Neural progenitor cell (in vitro differentiated cells): Measurements from ENCODE around the gene PROZ. TPM values are rescaled to one million over a fixed set of nuclear protein-coding genes. Genes with fewer than 3 reads are reported as not detected.

ENCODE experiments used
- DNase-seq: peaks from one replicate; pipeline ENCODE4 v3.0.0-alpha.2; 2016; ENCODE audit warnings: low spot score
- H2AFZ ChIP-seq: fragments of 200-600 bp; sonication (generic); replicated peaks from 2 replicates; pipeline ENCODE4 v1.6.1; 2016; ENCODE audit warnings: antibody characterized with exemption
- H3F3A ChIP-seq: fragments of 200-600 bp; sonication (generic); 2 replicates; pipeline ENCODE4 v1.6.1; 2016; ENCODE audit warnings: antibody characterized with exemption, low read depth
- H3K27ac ChIP-seq: fragments of 200-600 bp; sonication (generic); 2 replicates; pipeline ENCODE4 v1.5.1; 2016; ENCODE audit warnings: mild to moderate bottlenecking
- H3K27me3 ChIP-seq: fragments of 200-600 bp; sonication (generic); 2 replicates; pipeline ENCODE4 v1.6.1; 2016; ENCODE audit warnings: mild to moderate bottlenecking, moderate library complexity
- H3K36me3 ChIP-seq: fragments of 200-600 bp; sonication (generic); 2 replicates; pipeline ENCODE4 v1.5.1; 2016
- H3K4me1 ChIP-seq: fragments of 200-600 bp; sonication (generic); 2 replicates; pipeline ENCODE4 v1.6.1; 2016; ENCODE audit warnings: mixed run types
- H3K4me2 ChIP-seq: fragments of 200-600 bp; sonication (generic); 2 replicates; pipeline ENCODE4 v1.6.1; 2016
- H3K4me3 ChIP-seq: fragments of 200-600 bp; sonication (generic); 2 replicates; pipeline ENCODE4 v1.5.1; 2016
- H3K79me2 ChIP-seq: fragments of 200-600 bp; sonication (generic); 2 replicates; pipeline ENCODE4 v1.6.1; 2016; ENCODE audit warnings: low read depth
- H3K9ac ChIP-seq: fragments of 200-600 bp; sonication (generic); 2 replicates; pipeline ENCODE4 v1.6.1; 2016
- H3K9me3 ChIP-seq: fragments of 200-600 bp; sonication (generic); 2 replicates; pipeline ENCODE4 v1.5.1; 2016; ENCODE audit warnings: low read depth
- H4K20me1 ChIP-seq: fragments of 200-600 bp; sonication (generic); 2 replicates; pipeline ENCODE4 v1.6.1; 2016; ENCODE audit warnings: low read depth
- H3K27ac Mint-ChIP-seq: 3 replicates; pipeline ENCODE4 v1.8.0; 2021; ENCODE audit warnings: mixed read lengths
- H3K27me3 Mint-ChIP-seq: 2 replicates; pipeline ENCODE4 v1.8.0; 2022; ENCODE audit warnings: low read depth, mild to moderate bottlenecking, inconsistent platforms, moderate library complexity, mixed read lengths; ENCODE audit not compliant: insufficient read depth
- H3K36me3 Mint-ChIP-seq: 3 replicates; pipeline ENCODE4 v1.8.0; 2021; ENCODE audit warnings: mixed read lengths
- H3K4me1 Mint-ChIP-seq: 3 replicates; pipeline ENCODE4 v1.8.0; 2021; ENCODE audit warnings: mixed read lengths
- H3K4me3 Mint-ChIP-seq: 3 replicates; pipeline ENCODE4 v1.8.0; 2021; ENCODE audit warnings: mild to moderate bottlenecking, moderate library complexity, mixed read lengths
- H3K9me3 Mint-ChIP-seq: 3 replicates; pipeline ENCODE4 v1.8.0; 2020; ENCODE audit warnings: mixed read lengths
- CTCF ChIP-seq: fragments of 200-600 bp; sonication (generic); IDR thresholded peaks from 2 replicates; pipeline ENCODE4 v1.5.1; 2017; ENCODE audit warnings: antibody characterized with exemption, mild to moderate bottlenecking
- EZH2 ChIP-seq: fragments of 200-600 bp; sonication (generic); IDR thresholded peaks from 2 replicates; pipeline ENCODE4 v1.6.1; 2017; ENCODE audit warnings: antibody characterized with exemption, mild to moderate bottlenecking, moderate library complexity
- EZH2phosphoT487 ChIP-seq: fragments of 200-600 bp; sonication (generic); IDR thresholded peaks from 2 replicates; pipeline ENCODE4 v1.6.1; 2017; ENCODE audit warnings: antibody characterized with exemption
- total RNA-seq: library from RNA; depleted of rRNA; stranded (reverse); fragments of >200 nt; gene quantifications from 2 replicates; pipeline ENCODE4 v1.2.3, GENCODE V29; 2015; ENCODE audit warnings: low replicate concordance

The PROZ gene
- total RNA-seq, 1 donor from 2014 or later = not detected

- H3K36me3 ChIP-seq = peaks cover 6% of the 10 kb centered on the region
- no peaks in the 10 kb centered on the region for H3K27me3 Mint-ChIP-seq
- H3F3A ChIP-seq = peaks cover 17% of the 10 kb centered on the region
- no peaks in the 10 kb centered on the region for H3K9me3 ChIP-seq
- H3K27me3 ChIP-seq = no peaks in the 10 kb centered on the region
- no peaks in the 10 kb centered on the region for H3K79me2 ChIP-seq
- no peak overlapping the region for H3K27ac Mint-ChIP-seq
- TF ChIP-seq CTCF = no peak
- no peak for TF ChIP-seq EZH2
- TF ChIP-seq EZH2phosphoT487 = no peak
- no peak overlapping the region for H3K9ac ChIP-seq
- peaks cover 15% of the 10 kb centered on the region for H4K20me1 ChIP-seq
- peaks cover 15% of the 10 kb centered on the region for H3K4me1 Mint-ChIP-seq
- DNase-seq = no peak
- no peaks in the 10 kb centered on the region for H3K9me3 Mint-ChIP-seq
- no peak overlapping the region for H3K27ac ChIP-seq
- no peak overlapping the region for H3K4me3 Mint-ChIP-seq
- peaks cover 38% of the 10 kb centered on the region for H3K36me3 Mint-ChIP-seq
- no peak overlapping the region for H2AFZ ChIP-seq
- peaks cover 12% of the 10 kb centered on the region for H3K4me1 ChIP-seq
- no peak overlapping the region for H3K4me2 ChIP-seq
- H3K4me3 ChIP-seq = no peak overlapping the region
These were observed 26.4 kb downstream of the PROZ start for GRCh38 chr13:113184568-113185440.

- Histone ChIP-seq H2AFZ (no peak overlapping the region), H3K27ac (no peak overlapping the region), H3K4me3 (no peak overlapping the region), H3F3A (peaks cover 2% of the 10 kb centered on the region), H3K9ac (no peak overlapping the region), H4K20me1 (peaks cover under 1% of the 10 kb centered on the region), H3K4me1 (no peaks in the 10 kb centered on the region), H3K36me3 (peaks cover 11% of the 10 kb centered on the region), H3K9me3 (no peaks in the 10 kb centered on the region), H3K27me3 (no peaks in the 10 kb centered on the region), H3K4me2 (no peak overlapping the region), H3K79me2 (no peaks in the 10 kb centered on the region)
- Mint-ChIP-seq H3K27ac (no peak overlapping the region), H3K9me3 (no peaks in the 10 kb centered on the region), H3K27me3 (no peaks in the 10 kb centered on the region), H3K4me1 (peaks cover 4% of the 10 kb centered on the region), H3K4me3 (no peak overlapping the region), H3K36me3 (peaks cover 41% of the 10 kb centered on the region)
- no peak for DNase-seq
- TF ChIP-seq CTCF = no peak
- no peak for TF ChIP-seq EZH2phosphoT487
- TF ChIP-seq EZH2 = no peak
These were observed 27.8 kb downstream of the PROZ start for GRCh38 chr13:113186061-113186900.

- H3K4me3 ChIP-seq = no peak overlapping the region
- H3K27ac Mint-ChIP-seq = no peak overlapping the region
- DNase-seq = no peak
- peaks cover 38% of the 10 kb centered on the region for H3K36me3 Mint-ChIP-seq
- no peaks in the 10 kb centered on the region for H3K9me3 Mint-ChIP-seq
- H3K36me3 ChIP-seq = peaks cover 11% of the 10 kb centered on the region
- H3K4me2 ChIP-seq = no peak overlapping the region
- H3K9ac ChIP-seq = no peak overlapping the region
- H3K79me2 ChIP-seq = no peaks in the 10 kb centered on the region
- no peak for TF ChIP-seq EZH2
- no peak for TF ChIP-seq CTCF
- no peak for TF ChIP-seq EZH2phosphoT487
- no peak overlapping the region for H3K27ac ChIP-seq
- H2AFZ ChIP-seq = no peak overlapping the region
- H3K27me3 ChIP-seq = no peaks in the 10 kb centered on the region
- H3F3A ChIP-seq = no peaks in the 10 kb centered on the region
- H3K4me1 Mint-ChIP-seq = peaks cover 4% of the 10 kb centered on the region
- no peaks in the 10 kb centered on the region for H3K27me3 Mint-ChIP-seq
- H3K9me3 ChIP-seq = no peaks in the 10 kb centered on the region
- no peaks in the 10 kb centered on the region for H4K20me1 ChIP-seq
- H3K4me3 Mint-ChIP-seq = no peak overlapping the region
- H3K4me1 ChIP-seq = no peaks in the 10 kb centered on the region
These were observed 28.8 kb downstream of the PROZ start for GRCh38 chr13:113187263-113187669.
